ENCODE results near the gene FBXW4.
"Not testable (repeated sequence)": the region's sequence is repeated elsewhere in the genome, so short reads cannot be mapped to it uniquely, and the experiment has no call there.

Gene FBXW4

GRCh38 chr10:101653536-101653935 is 41.4 kb downstream of the FBXW4 start:
- no peak for ATAC-seq

DNA sequence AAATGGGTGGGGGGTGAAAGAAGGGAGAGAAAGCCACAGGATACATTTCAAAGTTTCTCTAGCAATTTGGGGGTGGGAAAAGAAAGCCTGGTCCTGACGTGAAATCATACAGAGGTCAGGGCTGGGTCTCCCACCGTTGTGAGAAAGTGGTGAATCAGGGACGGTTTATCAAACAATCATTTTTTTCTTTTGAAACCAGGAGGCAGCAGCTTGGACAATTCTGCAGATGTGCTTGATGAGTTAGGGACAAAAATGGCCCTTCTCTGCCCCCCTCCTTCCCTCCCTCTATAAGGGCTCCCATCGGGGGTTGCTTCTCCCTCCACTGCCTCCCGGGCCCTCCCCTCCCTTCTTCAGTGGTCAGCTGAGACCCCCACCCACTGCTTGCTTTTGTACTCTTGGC is 43.6 kb downstream of the FBXW4 start:
- no peak for ATAC-seq

GRCh38 chr10:101650863-101651262 is 44.1 kb downstream of the FBXW4 start:
- no peak for ATAC-seq

- ATAC-seq = no peak
These were observed 45.4 kb downstream of the FBXW4 start for GRCh38 chr10:101649525-101650085.

GRCh38 chr10:101647255-101647654 is 47.7 kb downstream of the FBXW4 start:
- ATAC-seq = no peak

DNA sequence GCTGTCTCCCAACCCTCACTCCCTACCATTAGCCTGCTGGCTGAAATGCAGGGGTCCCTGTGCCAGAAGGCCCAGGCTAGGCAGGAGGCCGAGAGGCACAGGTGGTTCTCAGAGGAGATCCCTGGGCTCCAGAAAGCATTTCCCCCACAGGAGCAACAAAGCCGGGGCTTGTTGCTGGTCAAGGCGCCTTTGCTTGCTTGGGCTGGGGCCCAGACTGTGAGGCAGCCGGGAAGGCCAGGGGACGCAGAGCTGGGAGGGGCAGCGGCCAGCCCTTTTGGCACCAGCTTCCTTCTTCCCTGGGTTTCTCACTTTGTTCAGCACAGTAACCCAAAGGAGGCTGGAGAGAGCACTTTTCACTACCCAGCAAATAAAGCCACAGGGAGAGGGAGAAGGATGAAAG is 48.6 kb downstream of the FBXW4 start:
- ATAC-seq = no peak

GRCh38 chr10:101645659-101646058 is 49.3 kb downstream of the FBXW4 start:
- no peak for ATAC-seq

GRCh38 chr10:101644002-101644401 is 51.0 kb downstream of the FBXW4 start:
- no peak for ATAC-seq

DNA sequence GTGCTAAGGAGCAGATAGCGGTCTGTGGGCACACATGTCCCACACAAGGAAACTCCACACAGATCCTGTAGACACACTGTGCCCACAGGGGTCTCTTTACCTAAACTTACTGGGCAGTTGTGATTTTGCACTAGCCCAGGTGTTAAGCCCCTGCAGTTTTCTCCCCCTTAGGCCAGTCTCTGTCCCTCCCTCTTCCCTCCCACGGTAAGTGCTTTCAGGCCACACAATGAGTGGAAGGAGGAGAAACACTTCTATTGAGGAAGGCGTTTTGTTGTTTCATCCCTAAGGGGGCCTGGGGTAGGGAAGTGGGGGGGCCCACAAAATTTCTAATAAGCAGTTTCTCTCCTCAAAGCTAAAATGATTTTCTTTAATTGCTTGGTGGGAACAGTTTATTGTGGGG is 51.4 kb downstream of the FBXW4 start:
- ATAC-seq = no peak

DNA sequence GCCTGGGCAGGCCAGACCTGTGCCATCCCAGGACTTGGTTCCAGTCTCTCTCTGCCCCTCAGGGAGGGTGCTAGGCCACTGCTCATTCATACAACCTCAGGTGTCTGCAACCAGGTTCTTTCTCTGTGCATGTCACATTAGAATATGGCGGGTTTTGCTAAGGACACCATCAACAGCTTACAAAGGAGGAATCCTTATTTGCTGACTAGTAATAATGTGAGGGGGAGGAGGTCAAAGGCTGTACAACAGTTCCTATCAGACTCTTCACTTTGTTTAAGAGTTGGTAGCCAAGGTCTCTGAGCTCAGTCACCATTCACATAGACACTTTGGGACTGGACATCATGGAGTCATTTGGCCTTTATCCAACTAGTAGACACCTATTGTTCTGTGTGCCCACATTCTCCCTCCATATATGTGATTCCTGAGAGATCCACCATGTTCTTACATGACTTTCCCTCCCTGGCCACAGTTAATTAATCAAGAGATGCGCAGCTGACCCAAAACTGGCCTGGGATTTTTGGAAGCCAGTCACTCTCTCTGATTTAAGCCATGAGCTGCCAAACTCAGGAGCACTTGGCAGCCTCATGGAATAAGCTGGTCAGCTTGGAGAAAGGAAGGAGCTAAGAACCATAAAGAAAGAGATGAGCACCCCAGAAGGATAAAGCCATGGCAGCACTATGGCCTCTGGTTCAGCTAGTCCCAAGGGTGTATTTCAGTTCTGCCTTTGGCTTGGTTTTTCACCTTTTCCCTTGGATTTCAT is 55.6 kb downstream of the FBXW4 start:
- ATAC-seq = no peak

GRCh38 chr10:101633510-101633909 is 61.5 kb downstream of the FBXW4 start:
- not testable (repeated sequence) for ATAC-seq

DNA sequence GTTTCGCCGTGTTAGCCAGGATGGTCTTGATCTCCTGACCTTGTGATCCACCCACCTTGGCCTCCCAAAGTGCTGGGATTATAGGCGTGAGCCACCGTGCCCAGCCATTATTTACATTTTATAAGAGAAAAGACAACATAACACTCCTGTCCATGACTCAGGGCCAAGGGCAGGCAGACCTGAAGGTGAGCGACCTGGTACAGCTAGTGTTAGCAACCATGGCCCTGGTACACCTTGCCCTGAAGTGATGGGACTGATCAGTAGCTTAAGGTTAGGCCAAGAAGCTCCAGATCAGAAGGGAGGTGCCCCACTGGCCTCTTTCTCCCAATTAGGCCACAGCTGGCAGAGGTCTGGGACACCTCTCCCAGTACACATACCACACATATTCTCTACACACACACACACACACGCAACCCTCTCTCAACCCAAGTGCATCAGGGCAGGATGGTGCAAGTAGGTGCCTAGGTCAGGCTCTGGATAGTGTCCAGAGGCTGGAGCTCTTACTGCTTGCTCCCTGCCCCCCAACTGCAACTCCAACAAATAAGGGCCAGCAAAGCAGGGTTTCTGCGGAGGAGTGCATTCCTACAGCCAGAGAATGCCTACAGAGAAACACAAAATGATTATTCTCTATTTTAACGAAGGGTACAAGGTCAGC is 63.0 kb downstream of the FBXW4 start:
- no peak for ATAC-seq

- ATAC-seq = no peak
These were observed 64.4 kb downstream of the FBXW4 start for GRCh38 chr10:101630633-101630920.

DNA sequence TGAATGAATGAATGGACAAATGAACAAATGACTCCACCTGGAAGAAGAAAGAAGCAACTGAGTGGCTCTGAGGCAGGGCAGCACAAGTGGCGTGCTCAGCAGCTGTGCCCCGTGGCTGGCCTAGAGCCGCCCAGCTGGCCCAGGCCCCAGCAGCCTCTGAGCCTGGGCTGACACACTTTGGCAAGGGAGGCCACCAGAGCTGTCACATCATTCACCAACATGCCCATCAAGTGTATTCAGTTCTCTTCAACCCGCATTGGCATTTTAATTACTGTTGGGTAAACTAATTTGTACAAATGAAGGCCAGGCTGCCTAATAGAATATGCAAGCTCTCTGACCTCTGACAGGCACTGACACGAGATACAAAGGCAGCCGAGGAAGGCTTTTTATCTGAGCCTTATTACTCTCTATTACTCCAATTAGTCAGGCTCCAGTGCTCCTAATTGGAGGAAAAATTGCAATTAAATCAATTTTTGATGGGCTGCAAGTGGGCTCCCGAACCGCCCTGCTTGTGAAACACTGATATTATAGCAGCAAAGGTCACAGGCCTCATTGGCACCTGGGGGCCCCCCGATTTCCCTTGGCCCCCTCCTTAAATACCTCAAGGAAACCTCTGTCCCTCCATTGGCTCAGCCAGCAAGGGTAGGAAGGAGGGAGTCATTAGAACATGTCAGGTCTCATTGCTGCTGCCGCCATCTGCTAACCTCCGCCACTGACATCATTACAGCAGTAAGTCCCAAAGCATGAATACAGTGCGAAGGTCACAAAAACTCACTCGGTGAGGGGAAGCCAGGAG is 64.9 kb downstream of the FBXW4 start:
- no peak for ATAC-seq

DNA sequence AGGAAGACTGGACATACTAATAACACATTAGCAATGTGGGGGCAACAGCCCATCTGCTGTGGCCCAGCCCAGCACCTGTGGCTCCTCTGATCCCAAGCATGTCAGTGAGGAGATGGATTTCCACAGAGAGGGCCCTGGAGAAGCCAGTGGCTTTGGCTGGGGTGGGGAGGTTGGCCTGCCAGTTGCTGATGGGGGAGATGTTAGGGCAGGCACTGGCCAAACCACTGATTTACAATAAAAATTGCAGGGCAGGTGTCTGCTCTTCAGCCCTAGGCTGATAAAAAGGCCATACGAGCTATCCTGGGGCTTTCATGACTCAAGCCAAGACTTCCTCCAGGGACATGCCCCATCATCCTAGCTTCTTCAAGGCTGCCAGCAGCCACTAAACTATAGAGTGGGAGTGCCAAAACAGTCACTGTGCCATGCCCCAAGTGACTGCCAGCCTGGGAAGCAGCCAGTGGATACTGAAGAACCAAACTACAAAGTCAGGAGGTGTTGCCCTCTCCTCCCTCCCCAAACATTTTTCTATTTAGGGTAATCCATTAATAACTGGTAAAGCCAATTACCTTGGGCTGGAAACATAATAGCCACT is 69.1 kb downstream of the FBXW4 start:
- ATAC-seq = no peak

- ATAC-seq = no peak
These were observed 70.4 kb downstream of the FBXW4 start for GRCh38 chr10:101624526-101625102.

GRCh38 chr10:101623528-101623927 is 71.4 kb downstream of the FBXW4 start:
- no peak for ATAC-seq

DNA sequence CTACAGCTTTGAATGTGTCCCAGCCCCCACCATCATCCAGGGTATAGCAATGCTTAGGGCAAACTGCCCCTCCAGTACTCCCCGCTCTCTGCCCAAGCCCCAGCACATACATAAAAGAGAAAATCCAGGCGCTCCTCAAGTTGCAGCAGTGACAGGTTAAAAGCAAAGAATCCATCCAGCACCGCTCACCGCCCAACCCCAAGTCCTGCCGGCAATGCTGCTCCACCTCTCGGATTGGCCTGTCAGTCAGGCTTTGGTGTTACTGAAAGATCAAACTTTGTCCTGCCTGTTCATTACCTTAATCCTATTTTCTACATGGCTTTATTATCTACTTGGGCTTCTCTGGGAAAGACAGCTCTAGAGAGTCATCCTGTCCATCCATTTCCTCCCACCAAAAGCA is 75.0 kb downstream of the FBXW4 start:
- ATAC-seq = no peak

DNA sequence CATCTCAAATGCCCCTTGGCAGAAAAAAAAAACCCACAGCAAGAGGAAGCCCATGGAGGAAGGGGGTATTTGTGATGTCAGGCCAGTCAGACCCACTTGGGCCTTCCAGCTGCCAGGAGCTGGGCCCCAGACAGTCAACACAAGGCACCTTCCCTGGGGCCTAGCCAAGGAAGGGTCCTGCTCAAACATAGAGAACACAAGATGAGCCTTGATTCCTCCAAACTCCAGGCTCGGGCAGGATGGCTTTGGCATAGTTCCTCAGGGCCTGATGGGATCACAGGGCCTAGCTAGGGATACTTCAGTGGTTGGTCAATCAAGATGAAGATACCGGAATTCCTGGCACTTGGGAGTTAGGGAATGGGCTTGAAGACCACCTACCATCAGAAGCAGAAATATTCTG is 76.1 kb downstream of the FBXW4 start:
- no peak for ATAC-seq

- ATAC-seq = no peak
These were observed 77.0 kb downstream of the FBXW4 start for GRCh38 chr10:101617824-101618568.

- no peak for ATAC-seq
These were observed 77.7 kb downstream of the FBXW4 start for GRCh38 chr10:101617102-101617823.

Data from activated CD4-positive, CD25-positive, alpha-beta regulatory T cell treated with anti-CD3 and anti-CD28 coated beads, Interleukin-2, amount 50 U/mL, for 24 hours (primary cell).